ENCODE data around the gene GARRE1. TPM values are rescaled to one million over a fixed set of nuclear protein-coding genes. Genes with fewer than 3 reads are reported as not detected.

The GARRE1 gene
- total and polyA plus RNA-seq, 12 donors, result 5.1 to 20.9 (median 13.5) TPM

DNA sequence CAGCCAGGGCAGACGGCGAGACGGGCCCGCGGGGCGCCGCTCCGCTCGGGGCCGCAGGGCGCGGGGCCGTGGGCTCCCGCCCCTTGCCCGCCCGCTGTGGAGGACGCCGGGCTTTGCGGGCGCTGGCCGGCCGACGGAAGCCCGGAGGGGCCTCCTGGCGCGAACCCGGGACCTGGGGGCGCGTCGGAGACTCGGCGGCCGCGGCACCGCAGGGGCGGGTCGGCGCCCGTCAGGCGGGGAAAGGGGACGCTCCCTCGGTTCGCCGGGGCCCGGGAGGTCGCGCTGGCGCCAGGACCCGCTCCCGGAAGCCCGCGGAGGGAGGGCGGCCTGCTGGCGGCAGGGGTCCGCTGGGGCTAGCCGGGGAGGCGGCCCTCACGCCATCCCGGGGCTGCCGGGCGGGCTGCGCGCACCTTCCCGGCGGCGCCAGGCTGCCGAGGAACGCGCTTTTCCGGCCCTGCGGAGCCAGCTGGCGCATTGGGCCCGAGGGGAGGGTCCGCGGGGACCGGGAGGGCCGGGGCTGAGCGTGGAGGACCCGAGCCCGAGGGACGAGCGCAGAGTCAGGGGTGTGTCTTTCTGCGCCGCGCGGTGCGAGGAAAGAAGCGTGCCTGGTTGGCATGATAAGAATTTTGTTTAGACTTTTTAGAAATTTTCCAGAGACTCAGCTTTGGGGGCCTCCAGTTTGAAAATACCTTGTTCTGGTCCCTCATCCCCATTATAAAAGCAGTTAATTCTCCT lies 511 bp downstream of the GARRE1 start:
- DNase-seq, result peak in 3 of 7 donors; percentile 45 to 53 (median 47)
- TF ChIP-seq, protein P1, sequence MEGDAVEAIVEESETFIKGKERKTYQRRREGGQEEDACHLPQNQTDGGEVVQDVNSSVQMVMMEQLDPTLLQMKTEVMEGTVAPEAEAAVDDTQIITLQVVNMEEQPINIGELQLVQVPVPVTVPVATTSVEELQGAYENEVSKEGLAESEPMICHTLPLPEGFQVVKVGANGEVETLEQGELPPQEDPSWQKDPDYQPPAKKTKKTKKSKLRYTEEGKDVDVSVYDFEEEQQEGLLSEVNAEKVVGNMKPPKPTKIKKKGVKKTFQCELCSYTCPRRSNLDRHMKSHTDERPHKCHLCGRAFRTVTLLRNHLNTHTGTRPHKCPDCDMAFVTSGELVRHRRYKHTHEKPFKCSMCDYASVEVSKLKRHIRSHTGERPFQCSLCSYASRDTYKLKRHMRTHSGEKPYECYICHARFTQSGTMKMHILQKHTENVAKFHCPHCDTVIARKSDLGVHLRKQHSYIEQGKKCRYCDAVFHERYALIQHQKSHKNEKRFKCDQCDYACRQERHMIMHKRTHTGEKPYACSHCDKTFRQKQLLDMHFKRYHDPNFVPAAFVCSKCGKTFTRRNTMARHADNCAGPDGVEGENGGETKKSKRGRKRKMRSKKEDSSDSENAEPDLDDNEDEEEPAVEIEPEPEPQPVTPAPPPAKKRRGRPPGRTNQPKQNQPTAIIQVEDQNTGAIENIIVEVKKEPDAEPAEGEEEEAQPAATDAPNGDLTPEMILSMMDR (IDR thresholded peaks at IDR 0.05), result no peak
- no peak for TF ChIP-seq POLR2A (IDR thresholded peaks at IDR 0.05)
- H3K4me1 ChIP-seq (replicated peaks in 1 of 2), result peaks cover 12 to 40% of the 10 kb centered on the region in 2 donors
- H3K27ac ChIP-seq, result peak overlapping the region in 4 of 5 donors; percentile 43 to 89 (median 67)
- intact Hi-C loops (cut with DNase I), result loop anchor here in 1 of 2 donors (10.0 kb wide), 1 partner anchor 80 kb away; no protein-coding TSS in a partner anchor
- no peaks in the 10 kb centered on the region for H3K36me3 ChIP-seq (replicated peaks in 1 of 2)
- H3K27me3 ChIP-seq, result no peaks in the 10 kb centered on the region
- H3K4me3 ChIP-seq, result peak overlapping the region; percentile 40 to 98 (median 50)
- WGBS, 4 donors, result 0 to 2% (median 0%) methylated on average over 7 to 77 of the region's 88 CpGs
- no peaks in the 10 kb centered on the region for H3K9me3 ChIP-seq (replicated peaks in 1 of 3)

DNA sequence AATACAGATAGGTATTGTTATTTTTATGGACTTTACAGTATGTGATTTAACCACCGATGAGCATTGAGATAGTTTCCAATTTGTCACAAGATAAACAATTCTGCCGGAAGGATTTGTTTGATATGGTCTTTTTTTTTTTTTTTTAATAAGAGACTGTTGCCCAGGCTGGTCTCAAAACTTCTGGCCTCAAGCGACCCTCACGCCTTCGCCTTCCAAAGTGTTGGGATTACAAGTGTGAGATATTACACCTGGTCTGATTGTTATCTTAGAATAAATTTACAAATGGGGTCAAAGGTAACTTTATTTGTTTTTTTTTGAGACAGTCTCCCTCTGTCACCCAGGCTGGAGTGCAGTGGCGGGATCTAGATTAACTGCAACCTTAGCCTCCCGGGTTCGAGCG lies 1.2 kb downstream of the GARRE1 start:
- H3K4me3 ChIP-seq, result peak overlapping the region in 2 of 4 donors; percentile 50 to 98
- no peaks in the 10 kb centered on the region for H3K9me3 ChIP-seq (replicated peaks in 1 of 3)
- intact Hi-C loops (cut with DNase I), result loop anchor here in 1 of 2 donors (10.0 kb wide), 1 partner anchor 79 kb away; no protein-coding TSS in a partner anchor
- WGBS, 4 donors, result 46 to 60% (median 51%) methylated on average over 9 of the region's 9 CpGs
- H3K27ac ChIP-seq, result peak overlapping the region in 2 of 5 donors; percentile 43 to 87
- peaks cover 12 to 47% of the 10 kb centered on the region in 2 donors for H3K4me1 ChIP-seq (replicated peaks in 1 of 2)
- no peaks in the 10 kb centered on the region for H3K36me3 ChIP-seq (replicated peaks in 1 of 2)
- DNase-seq, result no peak
- no peaks in the 10 kb centered on the region for H3K27me3 ChIP-seq
- TF ChIP-seq, protein P1 (IDR thresholded peaks at IDR 0.05), result no peak
- no peak for TF ChIP-seq POLR2A (IDR thresholded peaks at IDR 0.05)

DNA sequence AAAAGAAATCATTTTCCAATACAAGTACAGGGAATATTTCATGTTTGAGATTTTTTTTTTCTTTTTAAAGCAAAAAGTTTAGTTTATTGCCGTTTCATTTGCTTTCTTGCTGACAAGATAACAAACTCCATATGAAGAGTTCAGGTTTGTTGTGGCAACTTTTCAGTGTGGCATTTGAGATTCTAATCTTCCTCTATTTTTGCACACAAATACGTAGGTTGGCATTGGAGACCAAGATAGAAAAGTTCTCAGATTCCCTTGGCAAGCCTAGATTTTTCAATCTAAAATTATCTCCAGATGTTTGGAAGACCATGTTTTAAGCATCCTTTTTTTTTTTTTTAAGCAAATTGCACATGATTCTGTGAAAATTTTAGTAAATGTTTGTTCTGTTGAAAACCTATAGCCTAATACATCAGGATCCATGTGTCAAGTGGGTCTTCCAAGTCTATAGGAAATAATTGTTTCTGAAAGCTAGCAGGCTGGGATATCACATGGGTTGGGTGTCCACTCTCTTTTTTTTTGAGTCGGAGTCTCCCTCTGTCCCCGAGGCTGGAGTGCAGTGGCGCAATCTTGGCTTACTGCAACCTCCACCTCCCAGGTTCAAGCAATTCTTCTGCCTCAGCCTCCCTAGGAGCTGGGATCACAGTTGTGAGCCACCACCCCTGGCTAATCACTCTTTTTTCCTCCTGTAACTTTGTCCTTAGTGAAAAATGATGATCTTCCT lies 2.6 kb downstream of the GARRE1 start:
- Histone ChIP-seq H3K9me3 (replicated peaks in 1 of 3) (no peaks in the 10 kb centered on the region), H3K27me3 (no peaks in the 10 kb centered on the region), H3K4me1 (replicated peaks in 1 of 2) (peaks cover 12 to 47% of the 10 kb centered on the region in 2 donors), H3K4me3 (no peak overlapping the region), H3K36me3 (replicated peaks in 1 of 2) (no peaks in the 10 kb centered on the region), H3K27ac (peak overlapping the region in 1 of 5 donors; percentile 3)
- intact Hi-C loops (cut with DNase I), result loop anchor here in 1 of 2 donors (10.0 kb wide), 1 partner anchor 78 kb away; no protein-coding TSS in a partner anchor
- TF ChIP-seq, protein P1 (IDR thresholded peaks at IDR 0.05), result no peak
- TF ChIP-seq POLR2A (IDR thresholded peaks at IDR 0.05), result no peak
- 60 to 72% (median 66%) methylated on average over 5 of the region's 5 CpGs for WGBS, 4 donors
- DNase-seq, result no peak

DNA sequence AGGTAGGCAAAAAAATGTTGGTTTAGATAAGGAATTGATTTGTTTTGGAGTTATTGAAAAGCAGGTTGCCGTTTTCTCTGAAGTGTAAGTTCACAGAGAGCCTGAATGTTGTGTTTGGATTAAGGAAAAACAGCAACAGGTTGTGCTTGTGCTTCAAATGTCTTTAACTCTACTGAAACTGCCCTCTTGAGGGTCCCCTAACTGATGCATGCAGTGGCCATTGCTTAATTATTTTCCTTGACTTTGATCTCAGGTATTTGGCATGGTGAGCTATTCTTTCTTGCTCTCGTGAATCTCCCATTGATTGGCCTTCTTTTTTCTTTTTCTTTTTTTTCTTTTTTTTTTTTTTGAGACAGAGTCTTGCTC lies 3.2 kb downstream of the GARRE1 start:
- intact Hi-C loops (cut with DNase I), result loop anchor here in 1 of 2 donors (10.0 kb wide), 1 partner anchor 77 kb away; no protein-coding TSS in a partner anchor
- H3K27ac ChIP-seq, result no peak overlapping the region
- H3K4me1 ChIP-seq (replicated peaks in 1 of 2), result peaks cover 12 to 47% of the 10 kb centered on the region in 2 donors
- H3K4me3 ChIP-seq, result no peak overlapping the region
- TF ChIP-seq, protein P1 (IDR thresholded peaks at IDR 0.05), result no peak
- TF ChIP-seq POLR2A (IDR thresholded peaks at IDR 0.05), result no peak
- H3K36me3 ChIP-seq (replicated peaks in 1 of 2), result no peaks in the 10 kb centered on the region
- H3K27me3 ChIP-seq, result no peaks in the 10 kb centered on the region
- WGBS, 4 donors, result 75 to 88% (median 81%) methylated on average over 2 of the region's 2 CpGs
- no peak for DNase-seq
- no peaks in the 10 kb centered on the region for H3K9me3 ChIP-seq (replicated peaks in 1 of 3)

Measured in adrenal gland (tissue), 12 donors.